PC-3 (cell line): ENCODE measurements around the gene CATSPERE.

Experiments
- CTCF ChIP-seq: fragments of 300-600 bp; sonication (generic); conservative IDR thresholded peaks from 2 replicates; pipeline ENCODE4 v1.5.1; 2017; ENCODE audit warnings: antibody characterized with exemption, low read depth, mild to moderate bottlenecking, low read length
- EZH2 ChIP-seq: fragments of 300-600 bp; sonication (generic); IDR thresholded peaks from one replicate; pipeline ENCODE4 v1.6.1; 2017; ENCODE audit warnings: antibody characterized with exemption, mild to moderate bottlenecking, low read length; ENCODE audit not compliant: unreplicated experiment
- EZH2phosphoT487 ChIP-seq: fragments of 300-600 bp; sonication (generic); IDR thresholded peaks from 2 replicates; pipeline ENCODE4 v1.6.1; 2018; ENCODE audit warnings: mild to moderate bottlenecking, antibody characterized with exemption, low read length, borderline replicate concordance

- no peak for TF ChIP-seq CTCF
- no peak for TF ChIP-seq EZH2phosphoT487
- no peak for TF ChIP-seq EZH2
Observed at GRCh38 chr1:244662599-244662998, 201.5 kb downstream of the CATSPERE start.
